Caco-2 (cell line): Measurements from ENCODE around the gene RGS6. TPM values are rescaled to one million over a fixed set of nuclear protein-coding genes. Genes with fewer than 3 reads are reported as not detected.

ENCODE experiments used
- BruUV-seq: library from RNA; stranded (reverse); fragments of 400-500 nt; replicated peaks from 2 replicates; lab custom pipeline; 2021; lab: Mats Ljungman, UMichigan
- CTCF ChIA-PET: fragments of 300-600 bp; sonication (Branson Sonifier 250); formaldehyde crosslinking; loops from one replicate; lab custom pipeline; 2022; ENCODE audit warnings: antibody characterized with exemption; lab: Charles Lee
- POLR2A ChIA-PET: fragments of 300-600 bp; sonication (Branson Sonifier 250); formaldehyde crosslinking; loops from one replicate; lab custom pipeline; 2022; ENCODE audit warnings: antibody characterized with exemption; lab: Charles Lee
- DNase-seq, 2 experiments: peaks; one replicate each; pipeline versions ENCODE4 v3.0.0 to v3.0.0-alpha.2; 2020 to 2022
- H3K27me3 ChIP-seq: replicated peaks from 2 replicates; pipeline ENCODE4 v1.6.0; 2011; ENCODE audit warnings: low read length; ENCODE audit not compliant: control insufficient read depth, insufficient read depth
- H3K36me3 ChIP-seq: 2 replicates; pipeline ENCODE4 v1.5.1; 2011; ENCODE audit warnings: low read length; ENCODE audit not compliant: control insufficient read depth, insufficient read depth
- H3K4me1 ChIP-seq: fragments of 250-450 bp; sonication (Bioruptor Pico); 2 replicates; pipeline ENCODE4 v1.5.1; 2020; ENCODE audit warnings: mild to moderate bottlenecking
- H3K4me3 ChIP-seq: 2 replicates; pipeline ENCODE4 v1.5.1; 2011; ENCODE audit warnings: low read depth, mild to moderate bottlenecking, control low read depth, low read length
- H3K9me3 ChIP-seq: fragments of 250-450 bp; sonication (Bioruptor Pico); 2 replicates; pipeline ENCODE4 v1.5.1; 2020; ENCODE audit warnings: mild to moderate bottlenecking, moderate library complexity
- H3K27ac Mint-ChIP-seq: one replicate; pipeline ENCODE4 v1.8.0; 2022; ENCODE audit warnings: mixed read lengths; ENCODE audit not compliant: unreplicated experiment
- H3K27me3 Mint-ChIP-seq: one replicate; pipeline ENCODE4 v1.8.0; 2022; ENCODE audit warnings: mixed read lengths; ENCODE audit not compliant: insufficient read depth, unreplicated experiment
- H3K36me3 Mint-ChIP-seq: one replicate; pipeline ENCODE4 v1.8.0; 2022; ENCODE audit warnings: mild to moderate bottlenecking, mixed read lengths; ENCODE audit not compliant: insufficient read depth, unreplicated experiment
- H3K4me1 Mint-ChIP-seq: one replicate; pipeline ENCODE4 v1.8.0; 2022; ENCODE audit warnings: low read depth, mixed read lengths; ENCODE audit not compliant: unreplicated experiment
- H3K4me3 Mint-ChIP-seq: one replicate; pipeline ENCODE4 v1.8.0; 2022; ENCODE audit warnings: mild to moderate bottlenecking, moderate library complexity, mixed read lengths; ENCODE audit not compliant: unreplicated experiment
- H3K9me3 Mint-ChIP-seq: one replicate; pipeline ENCODE4 v1.8.0; 2022; ENCODE audit warnings: mixed read lengths; ENCODE audit not compliant: unreplicated experiment
- CTCF ChIP-seq, 2 experiments: fragments of 200-600 bp in 1 of 2; IDR thresholded peaks; 1 replicate in 1 of 2; 2 replicates in 1 of 2; pipeline versions ENCODE4 v1.5.1 to v1.8.0; 2011 to 2022; ENCODE audit warnings: antibody characterized with exemption in 1 of 2, control low read depth in 1 of 2, inconsistent platforms in 1 of 2, low read depth in 1 of 2, low read length in 1 of 2, mild to moderate bottlenecking in 1 of 2, moderate library complexity in 1 of 2; ENCODE audit not compliant: insufficient read depth in 1 of 2, severe bottlenecking in 1 of 2, unreplicated experiment in 1 of 2
- intact Hi-C: fragments of 100-400 bp; cut with micrococcal nuclease; formaldehyde crosslinking; loops from one replicate; pipeline ENCODE4 v1.10.0; 2022; ENCODE audit not compliant: unreplicated experiment
- total RNA-seq: library from RNA; stranded (reverse); gene quantifications from 2 replicates; pipeline ENCODE4 v1.2.3, GENCODE V29; 2022

RGS6 gene
- total RNA-seq, 1 experiment from 2014 or later = not detected

GRCh38 chr14:72253503-72253902 lies 321.3 kb downstream of the RGS6 start:
- Mint-ChIP-seq H3K36me3 (no peaks in the 10 kb centered on the region), H3K27ac (no peak overlapping the region), H3K4me1 (no peaks in the 10 kb centered on the region), H3K27me3 (no peaks in the 10 kb centered on the region), H3K4me3 (no peak overlapping the region), H3K9me3 (no peaks in the 10 kb centered on the region)
- CTCF ChIA-PET = no interaction called here
- H3K36me3 ChIP-seq = no peaks in the 10 kb centered on the region
- no peak for TF ChIP-seq CTCF (IDR thresholded peaks at IDR 0.05; ENCODE audit: insufficient read depth in 1 of 2, low read depth in 1 of 2, low read length in 1 of 2, severe bottlenecking in 1 of 2, unreplicated experiment in 1 of 2)
- no peak overlapping the region for H3K4me3 ChIP-seq
- H3K4me1 ChIP-seq = no peaks in the 10 kb centered on the region
- intact Hi-C loops = no loop called here
- no peak for DNase-seq
- POLR2A ChIA-PET = no interaction called here
- no TSS peak for BruUV-seq
- H3K9me3 ChIP-seq = peaks cover 5% of the 10 kb centered on the region; the same call in 1 of the 2 replicates
- no peaks in the 10 kb centered on the region for H3K27me3 ChIP-seq

GRCh38 chr14:72254202-72254936 lies 322.1 kb downstream of the RGS6 start:
- DNase-seq = no peak
- no peak overlapping the region for H3K27ac Mint-ChIP-seq
- BruUV-seq = no TSS peak
- H3K9me3 Mint-ChIP-seq = no peaks in the 10 kb centered on the region
- Histone ChIP-seq H3K4me1 (no peaks in the 10 kb centered on the region), H3K9me3 (peaks cover 5% of the 10 kb centered on the region; the same call in 1 of the 2 replicates), H3K4me3 (no peak overlapping the region), H3K36me3 (no peaks in the 10 kb centered on the region), H3K27me3 (no peaks in the 10 kb centered on the region)
- ChIA-PET CTCF (no interaction called here), POLR2A (no interaction called here)
- H3K36me3 Mint-ChIP-seq = no peaks in the 10 kb centered on the region
- H3K4me1 Mint-ChIP-seq = no peaks in the 10 kb centered on the region
- H3K4me3 Mint-ChIP-seq = no peak overlapping the region
- intact Hi-C loops = no loop called here
- TF ChIP-seq CTCF (IDR thresholded peaks at IDR 0.05; ENCODE audit: insufficient read depth in 1 of 2, low read depth in 1 of 2, low read length in 1 of 2, severe bottlenecking in 1 of 2, unreplicated experiment in 1 of 2) = no peak
- H3K27me3 Mint-ChIP-seq = no peaks in the 10 kb centered on the region

GRCh38 chr14:72254937-72255472 lies 322.8 kb downstream of the RGS6 start:
- no peak overlapping the region for H3K27ac Mint-ChIP-seq
- Histone ChIP-seq H3K4me1 (no peaks in the 10 kb centered on the region), H3K27me3 (no peaks in the 10 kb centered on the region), H3K4me3 (no peak overlapping the region), H3K36me3 (no peaks in the 10 kb centered on the region), H3K9me3 (peaks cover 5% of the 10 kb centered on the region; the same call in 1 of the 2 replicates)
- no peaks in the 10 kb centered on the region for H3K36me3 Mint-ChIP-seq
- H3K4me3 Mint-ChIP-seq = no peak overlapping the region
- BruUV-seq = no TSS peak
- no peak for TF ChIP-seq CTCF (IDR thresholded peaks at IDR 0.05; ENCODE audit: insufficient read depth in 1 of 2, low read depth in 1 of 2, low read length in 1 of 2, severe bottlenecking in 1 of 2, unreplicated experiment in 1 of 2)
- no peaks in the 10 kb centered on the region for H3K27me3 Mint-ChIP-seq
- intact Hi-C loops = no loop called here
- ChIA-PET CTCF (no interaction called here), POLR2A (no interaction called here)
- no peak for DNase-seq
- peaks cover 2% of the 10 kb centered on the region for H3K9me3 Mint-ChIP-seq
- H3K4me1 Mint-ChIP-seq = no peaks in the 10 kb centered on the region
